ENCODE measurements around the gene ECEL1.

GRCh38 chr2:232457121-232458011 lies 30.3 kb downstream of the ECEL1 start:
- TF ChIP-seq CTCF (IDR thresholded peaks at IDR 0.05; ENCODE audit: insufficient read depth, low read length, poor library complexity, severe bottlenecking) = no peak
- no peak for TF ChIP-seq EZH2phosphoT487 (conservative IDR thresholded peaks at IDR 0.05; ENCODE audit: low read length)
